Body of pancreas (tissue), 4 donors: ENCODE results near the gene PTK6.

ENCODE experiments used
- POLR2A ChIP-seq, 3 donors: fragments of 450-650 bp; IDR thresholded peaks; one replicate each; pipeline ENCODE4 v1.6.1; 2016; ENCODE audit warnings: antibody characterized with exemption in 3 of 3, mild to moderate bottlenecking in 2 of 3
- TF ChIP-seq, protein P1 (sequence below), 7 experiments: fragments of 450-650 bp in 4 of 7; fragments of 200-600 bp in 3 of 7; sonication (generic) in 3 of 7; IDR thresholded peaks; one replicate each; pipeline ENCODE4 v1.5.1; 2016 to 2019; ENCODE audit warnings: antibody characterized with exemption in 7 of 7

GRCh38 chr20:63517376-63518309, 19.5 kb downstream of the PTK6 start:
- TF ChIP-seq, protein P1, sequence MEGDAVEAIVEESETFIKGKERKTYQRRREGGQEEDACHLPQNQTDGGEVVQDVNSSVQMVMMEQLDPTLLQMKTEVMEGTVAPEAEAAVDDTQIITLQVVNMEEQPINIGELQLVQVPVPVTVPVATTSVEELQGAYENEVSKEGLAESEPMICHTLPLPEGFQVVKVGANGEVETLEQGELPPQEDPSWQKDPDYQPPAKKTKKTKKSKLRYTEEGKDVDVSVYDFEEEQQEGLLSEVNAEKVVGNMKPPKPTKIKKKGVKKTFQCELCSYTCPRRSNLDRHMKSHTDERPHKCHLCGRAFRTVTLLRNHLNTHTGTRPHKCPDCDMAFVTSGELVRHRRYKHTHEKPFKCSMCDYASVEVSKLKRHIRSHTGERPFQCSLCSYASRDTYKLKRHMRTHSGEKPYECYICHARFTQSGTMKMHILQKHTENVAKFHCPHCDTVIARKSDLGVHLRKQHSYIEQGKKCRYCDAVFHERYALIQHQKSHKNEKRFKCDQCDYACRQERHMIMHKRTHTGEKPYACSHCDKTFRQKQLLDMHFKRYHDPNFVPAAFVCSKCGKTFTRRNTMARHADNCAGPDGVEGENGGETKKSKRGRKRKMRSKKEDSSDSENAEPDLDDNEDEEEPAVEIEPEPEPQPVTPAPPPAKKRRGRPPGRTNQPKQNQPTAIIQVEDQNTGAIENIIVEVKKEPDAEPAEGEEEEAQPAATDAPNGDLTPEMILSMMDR (IDR thresholded peaks at IDR 0.05): no peak
- TF ChIP-seq POLR2A (IDR thresholded peaks at IDR 0.05): no peak
